ENCODE data around the gene PYHIN1. TPM values are rescaled to one million over a fixed set of nuclear protein-coding genes. Genes with fewer than 3 reads are reported as not detected.

Gene PYHIN1
- 35.3 and 36.2 TPM in 2 replicates for total RNA-seq

GRCh38 chr1:158931055-158931737, at the start of gene PYHIN1:
Gene PYHIN1, plus strand, starts transcription at chr1:158931552. Its CDS starts 5,359 bp downstream, at chr1:158936911.
- intact Hi-C loops (cut with micrococcal nuclease): loop anchor here (1.0 to 2.0 kb wide), 3 partner anchors 112 to 684 kb away; no protein-coding TSS in a partner anchor

DNA sequence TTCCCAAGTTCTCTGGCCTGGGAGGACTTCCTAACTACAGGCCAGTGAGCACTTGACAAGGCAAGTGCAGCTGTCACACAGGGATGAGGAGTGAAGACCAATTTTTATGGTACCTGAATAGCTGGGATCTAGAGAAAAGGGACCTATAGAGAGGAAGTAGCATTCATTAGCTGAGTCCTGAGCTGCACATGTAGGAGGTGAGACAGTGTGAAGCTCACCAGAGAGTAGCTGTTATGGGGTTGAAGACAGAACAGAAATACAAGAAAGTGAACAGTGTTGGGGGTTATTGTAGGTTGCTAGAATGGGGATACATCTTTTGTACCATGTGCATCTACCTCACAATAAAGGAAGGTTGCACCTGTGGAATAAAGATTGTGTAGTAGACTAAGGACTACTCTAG, 37.7 kb upstream of the PYHIN1 start:
- intact Hi-C loops (cut with micrococcal nuclease): no loop called here

GRCh38 chr1:158898722-158899121, 32.6 kb upstream of the PYHIN1 start:
- intact Hi-C loops (cut with micrococcal nuclease): no loop called here

DNA sequence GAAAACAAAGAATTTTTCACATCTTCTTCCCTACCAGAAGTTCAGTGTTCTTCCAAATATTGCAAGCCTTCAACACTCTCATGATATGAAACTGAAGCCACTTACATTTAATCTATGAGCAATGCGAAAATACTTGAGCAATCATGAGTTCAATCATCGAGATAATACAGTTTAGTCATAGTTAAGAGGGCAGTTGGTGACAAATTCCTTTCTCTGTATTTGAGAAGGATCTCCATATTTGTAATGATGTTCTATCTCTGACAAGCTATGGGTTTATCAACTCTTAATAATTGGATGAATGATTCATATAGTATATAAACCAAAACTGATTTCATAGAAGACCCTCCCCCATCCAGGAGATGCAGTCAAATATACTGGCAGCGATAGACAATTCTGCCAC, 29.7 kb upstream of the PYHIN1 start:
- intact Hi-C loops (cut with micrococcal nuclease): no loop called here

DNA sequence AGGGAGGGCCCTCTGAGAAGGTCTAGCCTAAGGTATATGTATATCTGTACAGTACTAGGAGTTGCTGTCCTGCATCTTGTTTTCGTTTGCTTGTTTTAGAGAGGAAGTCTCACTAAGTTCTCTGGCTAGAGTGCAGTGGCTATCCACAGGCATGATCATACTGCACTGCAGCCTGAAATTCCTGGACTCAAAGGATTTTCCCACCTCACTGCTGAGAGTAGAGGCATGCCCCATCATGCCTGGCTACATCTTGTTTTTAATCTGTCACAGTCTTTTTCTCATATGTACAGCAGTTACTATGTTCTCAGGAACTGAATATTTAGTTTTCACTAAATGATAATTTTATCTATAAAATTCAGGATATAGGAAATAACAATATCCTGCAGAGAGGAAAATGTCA, 15.3 kb upstream of the PYHIN1 start:
- intact Hi-C loops (cut with micrococcal nuclease): no loop called here

GRCh38 chr1:158924677-158925076, 6.7 kb upstream of the PYHIN1 start:
- intact Hi-C loops (cut with micrococcal nuclease): no loop called here

DNA sequence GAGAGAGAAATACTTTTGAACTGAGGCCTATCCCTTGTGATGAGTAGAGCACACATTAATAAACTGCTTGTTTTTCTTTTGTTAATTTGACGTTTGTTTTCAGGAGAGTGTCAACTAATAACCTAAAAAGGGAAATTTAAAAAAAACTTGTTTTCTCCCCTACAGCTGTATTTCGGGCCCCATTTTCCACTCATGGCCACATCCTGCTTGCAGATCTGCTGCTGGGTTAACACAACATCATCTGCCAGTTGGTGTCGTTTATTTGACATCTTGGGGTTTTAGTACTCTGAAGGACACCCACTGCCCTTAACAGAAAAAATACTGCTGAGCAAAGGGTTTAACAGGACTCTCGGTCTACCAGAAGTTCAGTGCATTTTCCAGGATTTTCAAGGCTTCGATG, 848 bp upstream of the PYHIN1 start:
- intact Hi-C loops (cut with micrococcal nuclease): loop anchor here (1.0 to 2.0 kb wide), 3 partner anchors 68 to 684 kb away; no protein-coding TSS in a partner anchor

DNA sequence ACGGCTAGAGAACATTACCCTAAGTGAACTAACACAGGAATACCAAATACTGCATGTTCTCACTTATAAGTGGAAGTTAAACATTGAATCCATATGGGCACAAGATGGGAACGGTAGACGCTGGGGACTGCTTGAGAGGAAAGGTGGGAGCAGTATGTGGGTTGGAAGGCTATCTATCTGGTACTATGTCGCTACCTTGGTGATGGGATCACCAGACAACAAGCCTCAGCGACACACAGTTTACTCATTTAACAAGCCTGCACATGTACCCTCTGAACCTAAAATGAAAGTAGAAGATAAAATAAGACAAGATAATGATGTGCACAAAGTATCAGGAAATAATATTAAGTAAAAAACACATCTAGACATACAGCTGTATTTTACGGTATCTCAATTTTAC, 819 bp downstream of the PYHIN1 start:
- intact Hi-C loops (cut with micrococcal nuclease): loop anchor here (2.0 kb wide), 1 partner anchor 139 kb away; no protein-coding TSS in a partner anchor

- intact Hi-C loops (cut with micrococcal nuclease): loop anchor here (1.0 to 2.0 kb wide), 3 partner anchors 76 to 144 kb away; partner anchors contain the start of gene IFI16
Measured at GRCh38 chr1:158933621-158934020, 2.3 kb downstream of the PYHIN1 start.

GRCh38 chr1:158939180-158939579, 7.8 kb downstream of the PYHIN1 start:
- intact Hi-C loops (cut with micrococcal nuclease): no loop called here

GRCh38 chr1:158941317-158941716, 10.0 kb downstream of the PYHIN1 start:
- intact Hi-C loops (cut with micrococcal nuclease): no loop called here

GRCh38 chr1:158942490-158942889, 11.1 kb downstream of the PYHIN1 start:
- intact Hi-C loops (cut with micrococcal nuclease): no loop called here

- intact Hi-C loops (cut with micrococcal nuclease): no loop called here
Measured at GRCh38 chr1:158943059-158943458, 11.7 kb downstream of the PYHIN1 start.

DNA sequence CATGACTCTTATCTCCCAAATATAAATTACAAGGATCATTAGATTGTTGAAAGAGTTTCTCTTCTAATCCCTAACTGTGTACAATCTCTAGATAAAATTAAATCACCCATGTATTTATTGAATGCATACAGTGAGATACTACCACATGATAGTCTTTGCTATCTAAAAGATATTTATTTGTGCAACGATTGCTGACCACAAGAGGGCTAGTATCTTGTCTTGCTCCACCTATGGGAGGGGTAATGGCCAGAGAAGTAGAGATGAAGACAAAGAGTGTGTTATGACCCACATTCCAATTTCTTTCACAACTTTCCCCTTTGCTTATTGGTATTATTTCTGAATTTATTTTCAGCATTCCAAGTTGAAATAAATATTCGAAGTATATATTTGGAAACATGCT, 13.7 kb downstream of the PYHIN1 start:
- intact Hi-C loops (cut with micrococcal nuclease): no loop called here

DNA sequence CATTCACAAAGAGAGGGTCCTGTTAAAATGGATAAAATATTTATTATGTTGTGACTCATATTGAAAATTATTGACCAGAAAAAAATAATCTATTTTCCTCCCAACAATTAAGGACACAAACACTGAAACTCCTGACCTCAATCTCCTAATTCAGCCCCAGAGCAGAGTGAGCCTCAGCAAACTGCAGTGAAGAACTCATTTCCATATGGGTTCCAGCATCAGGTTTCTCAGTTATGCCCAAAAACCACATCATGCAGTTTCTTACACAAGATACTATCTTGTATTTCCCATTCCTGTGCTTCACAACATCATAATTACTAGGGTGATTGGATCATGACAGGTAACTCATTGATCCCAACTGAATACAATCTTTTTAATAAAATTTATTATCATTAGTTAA, 15.4 kb downstream of the PYHIN1 start:
- intact Hi-C loops (cut with micrococcal nuclease): no loop called here

- intact Hi-C loops (cut with micrococcal nuclease): no loop called here
Measured at GRCh38 chr1:158951956-158952355, 20.6 kb downstream of the PYHIN1 start.

DNA sequence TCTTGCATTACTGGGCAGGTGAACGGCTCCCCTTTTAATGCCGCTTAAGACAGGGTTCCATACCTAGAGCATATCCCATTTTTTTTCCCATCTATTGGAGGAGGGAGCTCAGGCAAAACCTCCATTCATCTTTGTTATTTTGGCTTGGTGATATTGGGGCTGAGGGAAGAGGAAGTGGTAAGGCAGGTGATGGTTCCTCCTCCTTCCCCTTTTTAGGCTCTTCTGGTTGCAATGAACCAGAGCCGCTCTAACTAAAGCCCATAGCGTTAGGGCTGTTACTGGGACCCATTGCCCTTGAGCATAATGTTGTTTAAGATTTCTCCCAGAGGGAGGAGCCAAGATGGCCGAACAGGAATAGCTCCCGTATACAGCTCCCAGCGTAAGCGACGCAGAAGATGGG, 21.1 kb downstream of the PYHIN1 start:
- intact Hi-C loops (cut with micrococcal nuclease): no loop called here

DNA sequence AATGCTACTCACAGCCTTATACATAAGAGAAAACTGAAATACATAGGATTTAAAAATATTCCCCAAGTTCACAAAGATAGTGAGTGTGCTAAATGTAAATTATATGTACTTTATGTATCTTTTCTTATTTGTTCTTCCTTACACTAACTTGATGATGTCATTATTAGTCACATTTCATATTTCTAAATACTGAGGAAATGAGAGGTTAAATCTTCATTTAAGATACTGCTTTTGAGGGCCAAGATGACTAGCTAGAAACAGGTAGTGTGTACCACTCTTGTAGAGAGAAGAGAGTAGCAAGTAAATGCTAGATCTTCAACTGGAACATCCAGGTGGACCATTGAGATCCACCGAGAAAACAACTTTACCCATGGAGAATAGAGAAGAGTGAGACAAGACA, 29.8 kb downstream of the PYHIN1 start:
- intact Hi-C loops (cut with micrococcal nuclease): no loop called here

- intact Hi-C loops (cut with micrococcal nuclease): no loop called here
Measured at GRCh38 chr1:158962983-158963382, 31.6 kb downstream of the PYHIN1 start.

DNA sequence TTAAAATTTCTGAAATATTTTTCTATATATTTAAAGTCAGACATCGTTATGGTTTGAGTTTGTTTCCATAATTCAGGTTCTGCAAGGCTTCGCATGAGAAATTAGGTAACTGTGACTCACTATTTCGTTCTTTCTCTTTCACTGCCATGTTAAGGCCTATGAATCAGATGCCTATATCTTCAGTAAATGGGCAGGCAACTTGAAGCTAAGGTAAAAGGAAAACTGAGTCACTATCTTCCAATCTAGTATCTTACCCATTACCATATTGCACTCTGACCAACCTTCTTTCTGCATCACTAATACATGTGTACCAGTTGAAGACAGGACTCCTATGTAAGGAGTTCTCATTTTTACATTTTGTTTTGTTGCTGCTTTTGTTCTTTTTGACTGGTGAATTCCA, 37.8 kb downstream of the PYHIN1 start:
- intact Hi-C loops (cut with micrococcal nuclease): no loop called here

DNA sequence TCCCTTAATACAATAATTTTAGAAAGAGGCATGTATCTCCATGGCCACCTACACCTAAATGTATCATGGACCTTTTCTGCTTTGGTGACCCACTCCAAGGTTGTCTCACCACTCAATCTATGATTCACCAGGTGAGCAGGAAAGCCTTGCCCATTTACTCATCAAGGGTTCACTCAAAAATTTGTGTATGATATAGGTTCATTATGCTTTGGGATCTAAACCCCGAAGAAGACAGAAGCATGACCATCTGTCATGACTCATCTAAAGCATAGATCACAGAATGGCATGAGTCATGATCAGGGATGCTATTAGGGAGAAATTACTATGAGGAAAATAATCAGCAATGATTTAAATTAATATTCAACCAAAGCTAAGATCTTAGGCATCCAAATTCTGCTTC, 38.5 kb downstream of the PYHIN1 start:
- intact Hi-C loops (cut with micrococcal nuclease): no loop called here

- intact Hi-C loops (cut with micrococcal nuclease): no loop called here
Measured at GRCh38 chr1:158972841-158973240, 41.5 kb downstream of the PYHIN1 start.

DNA sequence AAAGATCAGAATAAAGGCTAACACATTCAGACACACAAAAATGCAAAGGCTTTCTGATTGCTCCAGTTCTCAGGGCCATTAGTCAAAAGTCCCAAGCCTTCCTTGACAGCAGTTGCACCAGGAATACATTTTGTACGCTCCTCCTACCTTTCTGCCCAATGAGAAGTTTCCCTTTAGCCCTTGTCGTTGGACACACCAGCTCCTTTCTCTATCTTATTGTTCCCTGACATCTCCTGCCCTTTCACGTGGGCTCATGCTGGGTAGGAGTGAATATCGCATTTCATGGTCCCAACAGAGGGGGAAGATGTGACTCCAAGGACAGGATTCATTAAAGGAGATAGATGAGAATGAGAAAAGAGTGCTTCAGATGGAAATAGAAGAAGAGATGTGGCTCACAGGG, 44.9 kb downstream of the PYHIN1 start:
- intact Hi-C loops (cut with micrococcal nuclease): no loop called here

All from T-helper 1 cell treated with Interleukin-12 subunit alpha and Interleukin-12 subunit beta and Interleukin-4 antibody, amounts not matched to agents 30 ng/mL and 1 ng/mL, for 36 hours (primary cell).